Memory B cell (primary cell): ENCODE results near the gene MTOR.
A peak's percentile ranks its signal among the peaks of the same experiment; 100 is the strongest.

Experiments used
- ATAC-seq: fragments of 150-1000 bp; cut with Tn5 transposase; 2 replicates; pipeline ENCODE4 v1.10.0; 2021; ENCODE audit warnings: low read depth, mild to moderate bottlenecking, moderate library complexity
- DNase-seq, 2 donors: peaks; one replicate each; pipeline ENCODE4 v3.0.0; 2022; ENCODE audit warnings: low spot score in 2 of 2
- H3K27ac Mint-ChIP-seq: one replicate; pipeline ENCODE4 v1.8.0; 2022; ENCODE audit warnings: mild to moderate bottlenecking, moderate library complexity, mixed read lengths
- H3K27me3 Mint-ChIP-seq: one replicate; pipeline ENCODE4 v1.8.0; 2022; ENCODE audit warnings: mixed read lengths
- H3K36me3 Mint-ChIP-seq: one replicate; pipeline ENCODE4 v1.8.0; 2022; ENCODE audit warnings: mild to moderate bottlenecking, mixed read lengths
- H3K4me1 Mint-ChIP-seq: one replicate; pipeline ENCODE4 v1.8.0; 2022; ENCODE audit warnings: mixed read lengths
- H3K4me3 Mint-ChIP-seq: one replicate; pipeline ENCODE4 v1.8.0; 2022; ENCODE audit warnings: mild to moderate bottlenecking, moderate library complexity, mixed read lengths
- H3K9me3 Mint-ChIP-seq: one replicate; pipeline ENCODE4 v1.8.0; 2022; ENCODE audit warnings: mixed read lengths

The MTOR gene

DNA sequence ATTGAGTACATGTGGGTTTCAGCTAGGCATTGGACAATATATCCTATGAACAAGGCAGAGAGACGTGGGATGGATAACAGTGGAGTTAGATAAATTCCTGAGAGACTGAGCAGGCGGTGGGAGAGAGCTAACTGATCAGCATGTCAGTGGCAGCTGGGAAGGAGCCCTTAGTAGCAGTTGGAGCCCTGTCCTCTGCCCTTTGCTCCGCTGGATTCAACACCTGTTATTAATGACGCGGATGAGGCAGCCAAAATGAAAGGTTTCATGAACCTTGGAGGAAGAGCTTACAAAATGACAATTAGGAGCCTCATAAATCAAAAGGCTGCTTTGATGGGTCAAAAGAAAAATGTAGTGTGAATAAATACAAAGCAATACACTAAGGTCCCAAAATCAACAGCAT is 26.7 kb upstream of the MTOR start:
- peaks cover 9% of the 10 kb centered on the region for H3K4me1 Mint-ChIP-seq
- ATAC-seq (no peak), DNase-seq (no peak)
- H3K9me3 Mint-ChIP-seq, result no peaks in the 10 kb centered on the region
- H3K27ac Mint-ChIP-seq, result no peak overlapping the region
- H3K4me3 Mint-ChIP-seq, result no peak overlapping the region
- H3K36me3 Mint-ChIP-seq, result peaks cover 35% of the 10 kb centered on the region
- no peaks in the 10 kb centered on the region for H3K27me3 Mint-ChIP-seq

DNA sequence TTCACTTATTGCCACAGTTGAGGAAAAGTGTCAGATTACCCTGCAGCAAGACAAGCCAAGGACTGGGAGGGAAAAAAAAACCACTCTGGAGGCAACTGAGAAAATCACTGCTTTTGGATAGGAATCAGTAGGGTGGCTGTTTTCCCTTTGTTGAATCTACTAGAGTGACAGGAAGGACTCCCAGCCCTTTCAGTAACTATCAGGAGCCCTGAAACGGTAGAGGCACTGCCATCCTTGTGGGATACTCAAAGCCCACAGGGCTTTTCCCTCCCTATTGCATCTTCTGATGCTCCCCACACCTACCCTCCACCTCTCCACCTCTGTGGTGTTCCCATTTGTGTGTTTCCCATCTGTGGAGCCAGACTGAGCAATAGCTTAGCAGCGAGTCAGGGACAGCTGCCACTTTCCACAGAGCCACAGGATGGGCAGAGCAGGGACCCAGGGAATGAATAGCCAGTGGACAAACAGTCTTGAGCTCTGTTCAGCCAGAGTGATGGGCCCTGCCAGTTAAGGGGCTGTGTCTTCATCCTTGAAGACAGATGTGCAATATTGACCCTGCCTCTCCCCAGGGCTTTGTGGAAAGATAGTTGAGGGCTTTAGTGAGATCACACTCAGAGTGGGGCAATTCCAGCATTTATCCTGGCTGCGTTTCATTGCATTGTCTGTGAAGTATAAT is 24.5 kb upstream of the MTOR start:
- H3K4me1 Mint-ChIP-seq, result peaks cover 19% of the 10 kb centered on the region
- DNase-seq (no peak), ATAC-seq (no peak)
- peaks cover 33% of the 10 kb centered on the region for H3K36me3 Mint-ChIP-seq
- no peak overlapping the region for H3K4me3 Mint-ChIP-seq
- H3K9me3 Mint-ChIP-seq, result no peaks in the 10 kb centered on the region
- no peaks in the 10 kb centered on the region for H3K27me3 Mint-ChIP-seq
- peak overlapping the region; percentile 35 for H3K27ac Mint-ChIP-seq

DNA sequence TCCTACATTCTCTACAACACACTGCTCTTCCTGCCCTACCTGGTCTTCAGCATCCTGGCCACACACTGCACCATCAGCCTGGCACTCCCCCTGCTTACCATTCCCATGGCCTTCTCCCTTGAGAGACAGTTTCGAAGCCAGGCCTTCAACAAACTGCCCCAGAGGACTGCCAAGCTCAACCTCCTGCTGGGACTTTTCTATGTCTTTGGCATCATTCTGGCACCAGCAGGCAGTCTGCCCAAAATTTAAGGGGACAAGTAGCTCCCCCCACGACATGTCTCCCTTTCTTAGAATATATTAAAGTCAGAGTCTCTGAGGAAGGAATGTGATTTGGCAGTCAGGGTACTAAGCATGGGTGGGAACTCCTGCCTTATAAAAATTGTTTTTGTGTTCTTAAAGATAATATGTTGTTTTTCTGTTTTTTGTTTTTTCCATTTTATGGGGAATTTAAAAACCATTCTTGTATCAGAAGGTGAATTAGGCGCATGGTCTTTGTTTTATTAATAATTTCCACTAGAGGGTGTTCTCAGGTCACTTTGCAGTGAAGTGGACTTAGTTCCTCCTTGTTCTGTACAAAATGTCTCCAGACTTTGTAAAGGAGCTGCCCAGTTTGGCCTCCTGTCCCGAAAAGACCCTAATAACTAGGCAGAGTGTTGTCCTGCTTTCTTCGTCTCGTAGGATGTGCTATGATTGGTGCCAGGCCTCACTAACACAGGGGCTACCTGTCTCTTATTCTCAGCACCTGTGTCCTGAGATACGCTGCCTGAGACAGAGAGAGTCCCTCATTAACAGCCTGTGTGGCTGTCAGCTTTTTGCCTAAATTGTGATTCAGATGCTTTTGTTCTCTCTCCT is 23.8 kb upstream of the MTOR start:
- Mint-ChIP-seq H3K4me1 (peaks cover 25% of the 10 kb centered on the region), H3K36me3 (peaks cover 32% of the 10 kb centered on the region), H3K27me3 (no peaks in the 10 kb centered on the region), H3K9me3 (no peaks in the 10 kb centered on the region), H3K27ac (peak overlapping the region; percentile 35), H3K4me3 (no peak overlapping the region)
- ATAC-seq (no peak), DNase-seq (no peak)

DNA sequence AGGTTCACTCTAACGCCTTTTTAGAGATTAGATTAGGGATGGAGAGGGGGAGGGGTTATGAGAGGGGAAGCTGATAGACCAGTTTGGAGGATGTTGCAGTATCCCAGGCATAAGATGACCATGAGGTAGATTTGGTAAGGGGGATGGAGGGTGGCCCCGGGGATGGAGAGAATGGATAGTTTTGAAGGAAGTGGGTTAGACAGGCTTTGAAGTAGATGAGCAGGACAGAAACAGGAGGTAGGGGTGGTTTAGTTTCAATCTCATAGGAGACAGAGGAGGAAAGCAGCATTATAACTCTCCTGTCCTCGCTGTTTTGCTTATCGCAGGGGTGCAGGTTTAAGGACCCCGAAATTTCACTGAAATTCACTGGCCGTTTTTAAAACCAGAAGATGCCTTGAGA is 22.4 kb upstream of the MTOR start:
- H3K9me3 Mint-ChIP-seq, result no peaks in the 10 kb centered on the region
- no peak overlapping the region for H3K4me3 Mint-ChIP-seq
- no peak overlapping the region for H3K27ac Mint-ChIP-seq
- no peak for ATAC-seq
- no peak for DNase-seq
- peaks cover 32% of the 10 kb centered on the region for H3K36me3 Mint-ChIP-seq
- peaks cover 38% of the 10 kb centered on the region for H3K4me1 Mint-ChIP-seq
- H3K27me3 Mint-ChIP-seq, result no peaks in the 10 kb centered on the region

- H3K27me3 Mint-ChIP-seq, result no peaks in the 10 kb centered on the region
- peaks cover 30% of the 10 kb centered on the region for H3K36me3 Mint-ChIP-seq
- peak overlapping the region; percentile 90 for H3K27ac Mint-ChIP-seq
- no peak overlapping the region for H3K4me3 Mint-ChIP-seq
- DNase-seq, result no peak
- ATAC-seq, result no peak
- H3K4me1 Mint-ChIP-seq, result peaks cover 36% of the 10 kb centered on the region
- no peaks in the 10 kb centered on the region for H3K9me3 Mint-ChIP-seq
Observed at GRCh38 chr1:11283151-11283550, 20.8 kb upstream of the MTOR start.

GRCh38 chr1:11281518-11282331 is 19.4 kb upstream of the MTOR start:
- peak overlapping the region; percentile 53 for H3K4me3 Mint-ChIP-seq
- no peak for DNase-seq
- H3K27me3 Mint-ChIP-seq, result no peaks in the 10 kb centered on the region
- H3K9me3 Mint-ChIP-seq, result no peaks in the 10 kb centered on the region
- H3K27ac Mint-ChIP-seq, result peak overlapping the region; percentile 51
- ATAC-seq, result no peak
- peaks cover 25% of the 10 kb centered on the region for H3K36me3 Mint-ChIP-seq
- H3K4me1 Mint-ChIP-seq, result peaks cover 36% of the 10 kb centered on the region

DNA sequence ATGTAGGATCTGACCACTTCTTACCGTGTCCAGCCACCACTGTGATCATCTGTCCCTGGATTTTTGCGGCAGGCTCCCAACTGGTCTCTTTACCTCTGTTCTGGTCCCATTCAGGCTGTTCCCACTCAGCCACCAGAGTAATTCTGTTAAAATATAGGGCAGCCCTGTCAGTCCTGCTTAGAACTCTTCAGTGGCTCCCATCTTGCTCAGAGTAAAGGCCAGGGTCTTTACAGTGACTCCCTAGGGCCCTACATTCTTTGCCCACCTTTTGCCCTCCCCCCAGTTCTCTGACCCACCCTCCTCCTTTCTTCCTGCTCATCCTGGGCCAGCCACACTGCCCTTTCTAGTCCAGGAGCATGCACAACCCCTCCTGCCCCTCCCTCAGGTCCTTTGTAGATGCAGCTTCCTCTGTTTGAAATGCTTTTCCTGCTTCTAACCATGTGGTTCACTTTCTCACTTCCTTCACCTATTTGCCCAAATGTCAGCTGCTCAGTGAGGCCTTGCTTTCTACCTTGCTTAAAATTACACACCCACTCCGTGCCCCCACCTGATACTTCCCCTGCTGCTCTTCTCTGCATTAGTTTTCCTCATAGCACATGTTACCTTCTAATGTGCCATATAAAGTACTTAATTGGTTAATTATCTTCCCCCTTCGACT is 18.5 kb upstream of the MTOR start:
- H3K27me3 Mint-ChIP-seq, result no peaks in the 10 kb centered on the region
- no peaks in the 10 kb centered on the region for H3K9me3 Mint-ChIP-seq
- peaks cover 24% of the 10 kb centered on the region for H3K36me3 Mint-ChIP-seq
- DNase-seq (peak; percentile 14 to 23), ATAC-seq (peak; percentile 99)
- H3K4me1 Mint-ChIP-seq, result peaks cover 41% of the 10 kb centered on the region
- peak overlapping the region; percentile 53 for H3K4me3 Mint-ChIP-seq
- peak overlapping the region; percentile 51 for H3K27ac Mint-ChIP-seq

DNA sequence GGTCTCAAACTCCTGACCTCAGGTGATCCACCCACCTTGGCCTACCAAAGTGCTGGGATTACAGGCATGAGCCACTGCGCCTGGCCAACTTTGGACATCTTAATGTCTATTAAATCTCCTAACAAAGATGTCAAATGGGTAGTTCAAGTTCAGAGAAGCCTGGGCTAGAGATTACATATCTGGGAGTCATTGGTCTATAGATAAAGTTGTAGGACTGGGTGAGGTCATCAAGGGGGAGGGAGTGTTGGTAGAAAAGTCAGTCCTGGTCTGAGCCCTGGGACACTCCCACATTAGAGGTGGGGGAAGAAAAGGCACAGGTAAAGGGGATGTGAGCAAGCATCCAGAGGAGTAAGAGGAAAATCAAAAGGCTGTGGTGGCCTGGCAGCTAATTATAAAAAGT is 17.3 kb upstream of the MTOR start:
- H3K4me1 Mint-ChIP-seq, result peaks cover 47% of the 10 kb centered on the region
- no peaks in the 10 kb centered on the region for H3K27me3 Mint-ChIP-seq
- H3K4me3 Mint-ChIP-seq, result peak overlapping the region; percentile 7
- DNase-seq, result no peak
- peak overlapping the region; percentile 51 for H3K27ac Mint-ChIP-seq
- no peak for ATAC-seq
- H3K36me3 Mint-ChIP-seq, result peaks cover 30% of the 10 kb centered on the region
- no peaks in the 10 kb centered on the region for H3K9me3 Mint-ChIP-seq

- Mint-ChIP-seq H3K4me1 (peaks cover 46% of the 10 kb centered on the region), H3K27me3 (no peaks in the 10 kb centered on the region), H3K36me3 (peaks cover 29% of the 10 kb centered on the region), H3K27ac (peak overlapping the region; percentile 51), H3K4me3 (no peak overlapping the region), H3K9me3 (no peaks in the 10 kb centered on the region)
- DNase-seq (no peak), ATAC-seq (no peak)
Observed at GRCh38 chr1:11279152-11279551, 16.8 kb upstream of the MTOR start.

- H3K4me1 Mint-ChIP-seq, result peaks cover 18% of the 10 kb centered on the region
- DNase-seq (no peak), ATAC-seq (peak; percentile 46)
- peaks cover 15% of the 10 kb centered on the region for H3K36me3 Mint-ChIP-seq
- no peaks in the 10 kb centered on the region for H3K9me3 Mint-ChIP-seq
- H3K27me3 Mint-ChIP-seq, result no peaks in the 10 kb centered on the region
- peak overlapping the region; percentile 85 for H3K27ac Mint-ChIP-seq
- peak overlapping the region; percentile 97 for H3K4me3 Mint-ChIP-seq
Observed at GRCh38 chr1:11273595-11274234, 11.4 kb upstream of the MTOR start.

DNA sequence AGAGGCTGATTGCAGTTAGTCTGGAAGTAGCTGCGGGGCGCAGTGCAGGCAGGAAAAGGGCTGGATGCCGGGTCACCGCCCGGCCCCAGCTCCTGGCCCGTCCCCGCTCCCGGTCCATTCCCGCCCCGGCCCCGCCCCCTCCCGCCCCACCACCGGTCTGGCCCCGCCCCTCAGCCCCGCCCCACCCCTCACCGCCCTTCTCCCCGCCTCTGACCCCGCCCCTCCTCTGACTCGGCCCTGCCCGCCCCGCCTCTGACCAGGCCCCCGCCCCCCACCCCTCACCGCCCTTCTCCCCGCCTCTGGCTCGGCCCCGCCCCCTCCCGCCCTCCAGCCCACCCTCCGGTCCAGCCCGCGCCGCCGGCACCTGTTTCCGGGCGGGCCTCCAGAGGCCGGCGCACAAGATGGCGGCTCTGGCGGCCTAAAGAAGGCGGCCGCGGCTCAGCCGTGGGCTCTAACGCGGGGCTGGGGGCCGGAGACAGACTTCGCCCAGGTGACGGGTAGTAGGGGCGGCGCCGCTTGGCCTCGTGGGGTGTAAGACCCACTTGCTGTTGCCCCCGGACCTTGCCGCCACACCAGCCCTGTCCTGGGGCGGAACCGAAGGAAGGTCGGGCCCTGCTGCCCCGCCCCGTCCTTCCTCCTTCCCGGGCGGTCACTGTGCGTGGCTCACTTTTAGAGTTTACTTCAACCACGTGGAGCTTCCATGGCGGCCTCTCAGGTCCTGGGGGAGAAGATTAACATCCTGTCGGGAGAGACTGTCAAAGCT is 10.7 kb upstream of the MTOR start, which contains the start of gene UBIAD1:
Gene UBIAD1 (plus strand): TSS at position 367 of the 763 bp plus-strand sequence. CDS start 334 bp downstream, at position 701.
- peak within 1 kb of the TSS; percentile 97 for H3K4me3 Mint-ChIP-seq
- no peaks in the 10 kb centered on the region for H3K9me3 Mint-ChIP-seq
- ATAC-seq (peak; percentile 91), DNase-seq (peak; percentile 70 to 77)
- H3K4me1 Mint-ChIP-seq, result peaks cover 18% of the 10 kb centered on the region
- peak within 1 kb of the TSS; percentile 85 for H3K27ac Mint-ChIP-seq
- H3K36me3 Mint-ChIP-seq, result peaks cover 13% of the 10 kb centered on the region
- H3K27me3 Mint-ChIP-seq, result no peaks in the 10 kb centered on the region

DNA sequence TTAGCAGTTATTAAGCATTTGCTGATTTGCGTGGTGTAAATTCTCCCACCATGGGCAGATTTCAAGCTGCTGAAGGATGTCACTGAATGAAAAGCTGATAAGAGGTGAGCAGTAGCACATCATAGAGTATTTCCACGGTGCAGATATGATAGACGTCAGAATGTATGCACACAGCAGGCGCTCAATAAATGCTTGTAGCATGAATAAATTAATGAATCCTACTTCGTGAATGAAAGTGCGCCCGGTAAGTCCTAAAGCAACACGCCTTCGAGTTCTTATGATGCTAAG is 10.1 kb upstream of the MTOR start:
- Mint-ChIP-seq H3K4me1 (peaks cover 18% of the 10 kb centered on the region), H3K9me3 (no peaks in the 10 kb centered on the region), H3K36me3 (peaks cover 11% of the 10 kb centered on the region), H3K27ac (no peak overlapping the region), H3K27me3 (no peaks in the 10 kb centered on the region), H3K4me3 (peak overlapping the region; percentile 50)
- ATAC-seq (peak; percentile 7), DNase-seq (no peak)
